Tongue (tissue), 2 donors: Measurements from ENCODE around the gene EXOC2. TPM values are rescaled to one million over a fixed set of nuclear protein-coding genes. Genes with fewer than 3 reads are reported as not detected.
"Not testable (repeated sequence)": the region's sequence is repeated elsewhere in the genome, so short reads cannot be mapped to it uniquely, and the experiment has no call there.

ENCODE experiments used
- DNase-seq: peaks from one replicate; pipeline ENCODE4 v3.0.0-alpha.2; 2015
- total RNA-seq: library from RNA; depleted of rRNA; stranded (reverse); fragments of >200 nt; gene quantifications from one replicate; pipeline ENCODE4 v1.2.3, GENCODE V29; 2014

EXOC2 gene
- total RNA-seq, 1 donor from 2014 or later = 39.6 TPM

DNA sequence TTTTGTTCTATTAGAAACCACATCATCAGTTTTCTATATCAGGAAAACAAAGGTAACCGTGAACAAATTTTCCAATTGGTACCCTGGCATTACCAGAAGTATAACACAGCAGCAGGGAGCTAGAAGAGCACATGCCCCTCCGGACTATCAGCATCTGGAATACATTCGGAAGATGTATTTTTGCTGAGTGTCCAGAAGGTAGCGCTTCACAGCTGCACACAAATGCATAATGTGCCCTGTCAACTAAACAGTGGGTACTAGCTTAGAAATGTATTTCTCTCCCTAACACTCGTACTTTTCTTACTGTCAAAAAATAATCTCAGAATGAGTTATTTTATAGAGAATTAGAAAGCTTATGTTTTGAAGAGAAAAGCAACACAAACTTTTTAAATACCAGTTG, 113.6 kb downstream of the EXOC2 start:
- peak; percentile 44 for DNase-seq

DNA sequence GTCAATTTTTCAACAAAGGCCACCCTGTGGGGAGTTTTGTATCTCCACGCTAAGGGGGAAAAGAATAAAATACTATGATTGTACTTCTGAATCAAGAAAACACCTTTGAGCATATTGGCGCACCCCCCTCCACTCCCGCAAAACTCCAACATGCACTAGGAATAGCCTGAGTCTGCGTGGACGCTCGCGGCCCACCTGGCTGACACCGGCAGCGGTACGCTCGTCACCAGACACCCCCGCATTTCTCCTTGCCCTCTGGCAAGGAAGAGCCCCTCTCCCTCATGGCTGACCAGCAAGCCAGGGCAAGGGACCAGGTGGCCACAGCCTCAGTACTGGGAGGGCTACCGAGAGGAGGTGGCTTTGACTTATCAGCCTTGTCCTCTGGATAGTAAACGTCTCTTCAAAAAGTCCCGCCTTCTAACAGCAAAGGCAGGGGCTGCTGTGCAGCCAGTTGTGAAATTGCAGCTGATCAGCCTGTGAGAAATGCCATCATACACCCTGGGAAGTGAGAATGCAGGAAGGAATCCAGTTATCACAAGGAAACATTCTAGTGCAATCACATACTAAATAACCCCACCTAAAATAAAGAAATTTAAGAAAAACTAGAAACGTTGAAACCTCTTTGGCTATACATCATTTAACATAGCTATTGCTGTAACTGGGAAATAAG, 120.2 kb downstream of the EXOC2 start:
- DNase-seq = no peak

DNA sequence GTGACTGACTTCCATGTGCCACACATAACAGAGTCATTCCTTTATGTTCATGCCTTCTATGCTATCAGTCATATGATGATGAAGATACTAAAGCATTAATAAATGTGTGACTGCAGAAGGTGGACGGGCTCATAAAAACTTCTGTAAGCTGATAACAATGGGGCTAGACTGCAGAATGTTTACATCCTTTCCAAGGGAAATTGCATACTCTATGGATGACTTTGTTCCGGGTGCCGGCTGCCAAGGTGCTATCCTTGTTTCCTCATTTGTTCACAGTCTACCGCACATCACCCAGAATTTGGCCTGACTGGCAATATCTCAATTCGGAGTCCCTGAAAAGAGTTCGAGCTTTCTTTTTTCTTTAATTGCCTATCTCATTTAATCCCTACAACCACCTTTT, 121.0 kb downstream of the EXOC2 start:
- no peak for DNase-seq

- no peak for DNase-seq
These were observed 122.1 kb downstream of the EXOC2 start for GRCh38 chr6:570825-571224.

DNA sequence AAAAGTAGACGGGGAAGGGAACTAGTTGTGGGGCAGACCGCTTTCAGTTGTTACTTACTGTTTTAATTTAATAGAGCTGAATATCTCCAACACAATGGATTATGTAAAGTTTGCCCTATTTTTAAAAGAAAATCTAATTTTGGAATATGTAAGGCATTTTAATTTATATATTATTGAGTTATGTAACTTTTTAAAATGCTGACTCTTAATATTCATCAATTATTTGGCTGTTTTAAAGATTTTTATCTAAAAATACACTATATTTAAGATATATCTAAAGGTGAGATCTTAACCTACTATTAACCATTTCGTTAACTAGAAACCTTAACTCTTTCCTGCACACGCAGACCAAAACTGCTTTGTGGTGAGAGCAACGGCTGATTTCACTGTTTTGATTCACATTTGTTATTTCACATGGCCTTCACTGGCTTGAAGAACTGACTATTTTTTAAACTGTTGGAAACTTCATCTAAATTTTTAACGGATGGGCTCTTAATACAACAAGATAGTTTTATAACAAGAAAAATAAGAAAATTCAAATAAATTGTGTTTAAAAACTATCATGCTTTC, 123.9 kb downstream of the EXOC2 start:
- no peak for DNase-seq

GRCh38 chr6:568085-568484, 124.9 kb downstream of the EXOC2 start:
- DNase-seq = no peak

DNA sequence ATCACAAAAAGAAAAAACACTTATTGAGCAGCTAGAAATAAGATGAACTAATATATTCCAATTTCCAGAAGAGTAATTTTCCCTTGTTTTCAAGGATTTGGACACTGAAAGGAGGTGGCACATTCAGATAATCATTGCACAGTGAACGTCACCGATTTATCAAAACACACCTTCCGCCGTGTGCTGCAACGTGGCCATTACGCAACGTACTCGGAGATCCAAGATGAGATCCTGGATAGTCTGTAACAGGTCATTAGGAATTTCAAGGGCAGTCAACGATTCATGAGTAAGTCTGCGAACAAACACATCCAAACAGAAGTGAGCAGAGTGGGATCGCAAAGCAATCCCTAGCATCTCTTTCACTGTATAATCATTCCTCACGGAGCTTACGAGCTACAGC, 129.1 kb downstream of the EXOC2 start:
- DNase-seq = no peak

GRCh38 chr6:562052-562676, 130.8 kb downstream of the EXOC2 start:
- no peak for DNase-seq

- DNase-seq = not testable (repeated sequence)
These were observed 131.6 kb downstream of the EXOC2 start for GRCh38 chr6:561335-561734.

GRCh38 chr6:558959-559358, 134.0 kb downstream of the EXOC2 start:
- no peak for DNase-seq

DNA sequence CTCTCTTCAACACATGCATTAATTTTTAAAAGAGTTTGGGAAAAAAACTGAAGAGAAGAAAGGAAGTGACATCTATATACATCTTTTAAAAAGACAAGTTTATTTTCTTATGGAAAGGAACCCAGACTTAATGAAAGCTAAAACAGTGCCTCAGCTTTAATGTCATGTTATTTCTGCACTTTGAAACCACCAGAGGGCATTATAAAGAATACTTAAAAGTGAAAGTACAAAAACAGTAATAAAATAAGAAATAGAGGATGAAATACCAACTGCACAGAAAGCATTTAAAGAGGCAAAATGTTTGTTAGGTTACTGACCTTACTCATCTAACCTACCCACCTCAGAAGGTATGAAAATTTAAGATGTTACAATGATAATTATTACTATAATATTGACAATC, 134.8 kb downstream of the EXOC2 start:
- DNase-seq = no peak

GRCh38 chr6:551829-552350, 141.0 kb downstream of the EXOC2 start:
- no peak for DNase-seq

GRCh38 chr6:551405-551804, 141.5 kb downstream of the EXOC2 start:
- peak; percentile 44 for DNase-seq

DNA sequence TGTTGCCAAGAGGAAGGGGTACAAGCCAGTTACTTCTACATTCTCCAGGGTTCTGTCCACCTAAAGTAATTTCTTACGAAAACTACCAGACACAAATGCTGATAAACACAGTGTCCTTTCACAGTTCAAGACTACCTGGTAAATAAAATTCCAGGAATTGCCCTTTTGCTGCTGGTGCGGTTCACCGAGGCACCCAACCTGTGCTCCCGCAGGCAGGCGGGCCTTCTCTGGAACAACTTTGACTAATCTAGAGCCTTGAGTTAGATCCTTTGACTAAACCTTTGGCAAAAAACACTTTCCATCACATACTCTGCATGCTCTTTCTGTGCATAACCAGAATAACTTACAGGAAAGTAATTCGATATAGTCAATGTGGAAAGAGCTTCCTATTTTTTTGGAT, 143.0 kb downstream of the EXOC2 start:
- no peak for DNase-seq

GRCh38 chr6:548517-548916, 144.4 kb downstream of the EXOC2 start:
- DNase-seq = no peak

- DNase-seq = no peak
These were observed 144.8 kb downstream of the EXOC2 start for GRCh38 chr6:548091-548490.

DNA sequence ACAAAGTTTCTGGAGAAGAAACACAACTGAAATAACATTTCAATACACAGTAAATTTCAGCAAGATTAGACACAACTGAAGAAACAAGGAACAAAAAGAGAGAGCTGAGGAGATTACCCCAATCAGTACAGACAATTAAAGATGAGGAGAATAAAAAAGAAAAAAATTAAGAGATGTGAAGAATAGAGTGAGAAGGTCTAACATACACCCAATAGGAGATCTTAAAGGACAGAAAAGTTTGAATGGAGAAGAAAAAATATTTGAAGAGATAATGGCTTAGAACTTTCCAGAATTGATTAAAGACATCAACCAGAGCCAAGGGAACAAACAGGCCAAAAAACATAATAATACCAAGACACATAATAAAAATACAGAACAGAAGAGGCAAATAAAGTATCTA, 152.4 kb downstream of the EXOC2 start:
- DNase-seq = no peak

DNA sequence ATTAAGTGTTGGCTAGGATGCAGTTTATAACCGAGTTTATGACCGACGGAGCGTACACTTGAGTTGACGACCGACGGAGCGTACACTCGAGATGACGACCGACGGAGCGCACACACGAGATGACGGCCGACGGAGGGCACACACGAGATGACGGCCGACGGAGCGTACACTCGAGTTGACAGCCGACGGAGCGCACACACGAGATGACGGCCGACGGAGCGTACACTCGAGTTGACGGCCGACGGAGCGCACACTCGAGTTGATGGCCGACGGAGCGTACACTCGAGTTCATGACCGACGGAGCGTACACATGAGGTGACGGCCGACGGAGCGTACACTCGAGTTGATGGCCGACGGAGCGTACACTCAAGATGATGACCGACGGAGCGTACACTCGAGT, 155.8 kb downstream of the EXOC2 start:
- no peak for DNase-seq

DNA sequence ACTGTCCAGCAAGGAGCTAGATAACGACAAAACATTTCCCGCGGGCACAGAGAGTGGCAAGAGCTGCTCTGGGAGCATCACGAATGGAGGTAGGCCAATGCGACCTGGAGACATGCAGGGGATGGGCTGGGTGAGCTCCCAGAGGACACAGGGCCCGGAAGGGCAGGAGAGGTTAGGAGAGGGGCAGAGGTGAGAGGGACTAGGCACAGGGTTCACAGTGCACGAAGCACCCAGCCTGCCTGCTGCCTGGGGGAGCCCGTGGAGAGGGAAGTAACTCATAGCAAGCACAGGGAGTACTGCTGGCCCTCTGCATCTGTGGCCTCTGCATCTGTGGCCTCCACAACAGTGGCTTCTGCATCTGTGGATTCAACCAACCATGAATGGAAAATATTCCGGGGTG, 162.5 kb downstream of the EXOC2 start:
- DNase-seq = no peak

DNA sequence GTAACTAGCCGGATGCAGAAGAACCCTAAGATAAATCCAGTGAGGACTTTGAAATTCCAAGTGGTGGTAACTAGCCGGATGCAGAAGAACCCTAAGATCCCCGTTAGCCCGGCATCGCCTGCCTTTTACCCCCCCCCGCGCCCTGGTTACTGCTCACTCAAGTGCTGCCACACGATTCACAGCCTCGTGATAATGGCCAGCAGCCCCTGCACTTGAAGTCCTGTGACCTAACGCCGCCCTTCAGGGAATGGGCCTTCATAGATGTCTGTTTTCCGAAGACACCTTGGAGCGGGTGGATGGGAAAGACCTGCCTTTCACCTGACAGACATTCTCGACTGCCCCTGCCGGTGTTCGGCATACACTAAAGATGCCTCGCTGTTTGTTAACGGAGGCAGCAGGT, 163.9 kb downstream of the EXOC2 start:
- no peak for DNase-seq

DNA sequence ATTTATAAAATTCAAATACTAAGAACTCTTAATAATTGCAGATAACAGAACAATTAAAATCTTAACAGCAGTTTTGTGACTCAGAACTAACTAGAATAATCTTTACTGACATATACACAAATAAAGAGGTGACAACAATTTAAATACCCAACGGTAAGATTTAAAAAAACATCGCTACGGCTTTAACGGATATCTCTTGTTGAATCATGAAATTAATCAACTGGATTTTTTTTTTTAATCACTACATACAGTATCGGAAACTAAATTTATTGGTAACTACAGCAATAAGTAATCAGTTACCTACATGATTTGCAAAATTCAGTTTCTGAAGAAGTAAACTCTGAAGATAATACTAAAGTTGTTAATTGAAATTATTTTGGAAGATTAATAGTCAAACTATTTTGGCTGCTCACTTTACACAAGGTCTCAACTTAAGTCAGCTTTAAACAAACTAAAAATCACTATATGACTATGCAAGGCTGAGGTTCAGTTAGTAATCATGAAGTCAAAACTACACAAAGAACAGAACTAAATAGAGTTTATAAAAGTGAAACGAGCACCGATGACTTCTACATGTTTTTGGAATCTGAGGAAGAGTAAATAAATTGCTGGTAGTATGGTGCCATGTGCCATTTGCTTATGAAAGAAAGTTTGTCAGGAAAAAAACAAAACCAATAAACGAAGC, 164.8 kb downstream of the EXOC2 start:
- no peak for DNase-seq

GRCh38 chr6:524803-525202, 168.1 kb downstream of the EXOC2 start:
- no peak for DNase-seq

- no peak for DNase-seq
These were observed 172.1 kb downstream of the EXOC2 start for GRCh38 chr6:520820-521219.
